Measurements from ENCODE around the gene ABCD2.

- TF ChIP-seq OVOL3 (tag by site-specific recombination; IDR thresholded peaks at IDR 0.05): no peak
- no peak for TF ChIP-seq ZNF626 (tag by site-specific recombination; IDR thresholded peaks at IDR 0.05)
- no peak for TF ChIP-seq TCF7L2 (IDR thresholded peaks at IDR 0.05; ENCODE audit: borderline replicate concordance, low read depth, low read length)
- TF ChIP-seq CTCF (tag by site-specific recombination; IDR thresholded peaks at IDR 0.05): no peak
- TF ChIP-seq ZNF140 (tag by site-specific recombination; IDR thresholded peaks at IDR 0.05): no peak
- no peak for TF ChIP-seq REST (tag by site-specific recombination; IDR thresholded peaks at IDR 0.05)
These were observed 109.6 kb downstream of the ABCD2 start for GRCh38 chr12:39510001-39510400.
